NCI-H187 treated with DMSO at 0.1 percent for 48 hours (cell line): ENCODE data around the gene NHLRC3.
A peak's percentile ranks its signal among the peaks of the same experiment; 100 is the strongest.
"Not testable (repeated sequence)": the region's sequence is repeated elsewhere in the genome, so short reads cannot be mapped to it uniquely, and the experiment has no call there.

Experiments
- DNase-seq: peaks from one replicate; lab custom pipeline; 2025; lab: John Stamatoyannopoulos, UW

Gene NHLRC3

DNA sequence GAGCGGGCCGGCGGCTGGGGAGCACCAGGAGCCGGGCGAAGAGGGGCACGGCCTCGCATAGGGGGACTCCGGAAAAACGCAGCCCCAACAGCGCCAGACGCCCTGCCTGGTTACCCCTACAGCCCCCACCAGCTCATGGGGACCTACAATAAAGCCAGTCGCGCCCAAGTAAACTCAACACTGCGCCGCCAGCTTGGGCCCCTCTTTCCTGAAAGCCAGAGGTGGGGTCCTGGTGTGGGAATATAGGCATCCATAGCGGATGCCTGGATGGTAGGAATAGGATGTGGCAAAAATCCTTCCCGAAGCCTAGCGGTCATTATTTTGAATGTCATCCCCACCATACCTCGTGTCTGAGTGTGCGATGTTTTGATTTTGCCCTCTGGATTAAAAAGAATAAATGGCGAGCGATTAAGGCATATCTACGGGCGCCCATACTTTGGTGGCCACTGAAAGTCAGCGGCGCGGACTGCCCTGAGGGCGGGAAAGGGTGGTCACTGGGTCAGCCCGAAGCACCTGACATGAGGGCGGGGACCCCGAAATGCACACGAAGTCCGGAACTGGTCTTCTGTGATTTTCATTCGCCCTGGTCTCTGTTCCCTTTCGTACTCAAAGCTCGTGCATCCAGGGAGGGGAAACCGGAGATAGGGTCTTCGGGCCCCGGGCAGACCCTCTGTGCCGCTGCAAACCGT is at the start of gene NHLRC3, which contains the start of gene PROSER1:
NHLRC3 (plus strand) TSS at position 577 of the 689 bp plus-strand sequence. CDS start 184 bp downstream, outside the sequence.
PROSER1 (minus strand) TSS at position 210 of the 689 bp plus-strand sequence. CDS start 847 bp downstream, outside the sequence.
- peak; percentile 71 for DNase-seq

DNA sequence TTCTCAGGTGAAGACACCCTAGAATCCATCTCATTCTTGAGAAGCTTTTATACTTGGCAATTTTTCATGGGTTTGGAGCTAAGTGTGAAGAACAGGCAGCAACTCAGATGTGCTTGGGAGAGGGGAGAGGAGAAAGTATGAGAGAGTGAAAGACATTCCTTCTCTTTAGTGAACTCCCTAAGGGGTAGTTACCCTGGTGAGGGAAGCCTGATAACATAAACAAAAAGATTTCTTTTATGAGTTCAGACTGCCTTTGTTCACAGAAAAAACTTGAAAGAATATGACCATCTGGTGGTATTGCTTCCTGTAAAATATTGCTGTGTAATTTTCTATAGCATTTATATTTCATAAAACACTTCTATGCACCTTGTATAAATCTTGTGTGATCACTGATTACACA is 47.6 kb upstream of the NHLRC3 start, which contains the start of gene STOML3:
STOML3 (minus strand) TSS at position 139 of the 400 bp plus-strand sequence; CDS start at position 29, 110 bp downstream.
- DNase-seq = no peak

DNA sequence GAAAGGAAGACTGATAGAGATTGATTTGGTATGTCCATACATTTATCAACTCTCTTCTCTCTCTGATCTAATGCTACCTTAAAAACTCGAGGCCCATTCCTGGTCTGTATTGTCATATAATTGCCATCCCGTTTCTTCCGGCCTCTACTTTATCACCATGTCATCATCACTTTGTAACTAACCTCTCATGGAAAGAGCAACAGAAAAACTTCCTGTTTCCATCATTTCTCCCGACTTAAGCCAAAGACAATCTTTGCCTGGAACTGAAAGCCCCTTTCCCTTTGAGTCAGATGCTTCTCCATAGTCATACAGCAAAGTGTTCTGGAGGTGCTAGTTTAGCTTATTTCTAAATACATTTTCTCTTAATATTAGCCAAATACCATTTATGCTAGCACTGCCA is 44.9 kb upstream of the NHLRC3 start:
- DNase-seq = no peak

DNA sequence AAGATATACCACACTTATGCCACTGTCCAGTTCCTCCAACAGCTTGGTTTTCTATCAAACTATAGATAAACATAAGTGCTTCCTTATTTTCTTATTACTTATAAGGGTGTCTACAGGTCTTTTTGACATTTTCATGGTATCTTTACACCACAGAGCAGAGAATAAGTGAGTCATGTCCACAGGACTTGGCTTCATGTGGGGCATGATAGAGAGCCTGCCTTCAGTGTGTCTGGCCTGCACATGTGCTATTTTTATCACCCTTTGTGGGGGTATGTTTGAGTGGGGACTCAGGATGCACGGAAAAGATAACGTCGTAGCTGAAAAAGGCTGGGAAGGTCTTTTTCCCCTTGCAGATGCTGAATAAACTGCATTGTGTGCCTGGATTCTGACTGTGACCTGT is 39.5 kb upstream of the NHLRC3 start:
- no peak for DNase-seq

DNA sequence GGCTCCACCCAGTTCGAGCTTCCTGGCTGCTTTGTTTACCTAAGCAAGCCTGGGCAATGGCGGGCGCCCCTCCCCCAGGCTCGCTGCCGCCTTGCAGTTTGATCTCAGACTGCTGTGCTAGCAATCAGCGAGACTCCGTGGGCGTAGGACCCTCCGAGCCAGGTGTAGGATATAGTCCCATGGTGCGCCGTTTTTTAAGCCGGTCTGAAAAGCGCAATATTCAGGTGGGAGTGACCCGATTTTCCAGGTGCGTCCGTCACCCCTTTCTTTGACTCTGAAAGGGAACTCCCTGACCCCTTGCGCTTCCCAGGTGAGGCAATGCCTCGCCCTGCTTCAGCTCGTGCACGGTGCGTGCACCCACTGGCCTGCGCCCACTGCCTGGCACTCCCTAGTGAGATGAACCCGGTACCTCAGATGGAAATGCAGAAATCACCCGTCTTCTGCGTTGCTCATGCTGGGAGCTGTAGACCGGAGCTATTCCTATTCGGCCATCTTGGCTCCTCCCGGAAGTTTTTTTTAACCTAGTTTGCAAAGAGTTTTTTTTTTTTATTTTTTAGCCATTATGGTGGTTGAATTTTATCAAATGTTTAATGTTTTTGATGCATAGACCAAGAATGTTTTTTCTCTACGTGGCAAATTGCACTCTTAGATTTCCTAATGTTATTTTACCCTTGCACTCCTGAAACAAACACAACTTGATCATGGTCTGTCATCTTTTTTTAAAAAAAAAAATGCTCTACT is 31.7 kb upstream of the NHLRC3 start:
- not testable (repeated sequence) for DNase-seq

DNA sequence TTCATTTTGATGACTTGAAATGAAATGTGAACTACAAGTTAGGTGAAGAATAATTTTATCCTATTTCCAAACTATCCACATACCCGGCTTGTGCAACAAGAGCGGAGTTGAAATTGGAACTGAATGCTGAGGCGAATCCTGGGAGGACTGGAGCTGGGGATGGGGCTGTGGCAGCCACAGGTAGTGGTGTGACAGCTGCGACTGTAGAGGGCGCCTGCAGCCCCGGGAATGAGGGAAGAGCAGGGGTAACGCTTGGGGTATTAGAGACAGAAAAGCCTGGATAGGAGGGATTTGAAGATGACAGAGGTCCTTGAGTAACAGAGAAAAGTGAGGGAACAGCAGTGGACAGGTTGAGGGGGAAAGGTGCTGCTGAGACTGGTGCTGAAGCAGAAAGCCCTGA is 25.6 kb upstream of the NHLRC3 start:
- DNase-seq = no peak

DNA sequence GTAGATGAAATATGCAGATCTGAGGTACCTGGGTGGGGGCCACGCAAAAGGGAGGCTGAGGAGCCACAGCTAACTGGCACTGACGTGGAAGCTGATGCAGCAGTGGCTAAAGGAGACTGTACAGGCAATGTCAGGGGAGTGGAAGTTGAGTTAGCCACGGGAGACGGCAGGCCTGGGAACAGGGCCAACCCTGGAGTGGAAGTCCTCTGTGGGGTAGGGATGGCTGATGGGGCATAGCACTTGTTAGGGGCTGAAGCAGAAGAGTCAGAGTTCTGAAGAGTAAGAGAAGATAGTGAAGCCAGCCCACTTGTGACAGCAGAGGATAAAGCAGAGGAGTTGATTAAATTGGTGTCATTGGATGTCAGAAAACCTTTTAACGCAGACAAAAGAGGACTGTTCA is 24.8 kb upstream of the NHLRC3 start:
- no peak for DNase-seq

DNA sequence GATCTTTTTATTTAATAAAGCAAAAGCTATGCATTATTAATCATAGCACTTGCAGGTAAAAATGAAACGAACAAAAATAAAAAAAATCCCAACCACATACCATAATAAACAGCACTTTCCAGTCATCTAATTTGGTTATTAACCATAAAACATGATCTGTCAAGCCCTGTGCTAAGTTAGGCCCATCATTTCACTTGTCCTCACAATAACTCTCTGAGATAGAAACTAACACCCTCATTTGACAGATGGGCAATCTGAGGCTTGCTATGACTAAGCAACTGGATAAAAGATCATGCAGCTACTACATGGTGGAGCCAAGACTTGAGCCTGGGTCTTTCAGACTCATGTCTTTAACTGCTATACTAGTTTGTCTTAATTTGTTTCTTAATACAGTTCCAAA is 22.2 kb upstream of the NHLRC3 start:
- no peak for DNase-seq

DNA sequence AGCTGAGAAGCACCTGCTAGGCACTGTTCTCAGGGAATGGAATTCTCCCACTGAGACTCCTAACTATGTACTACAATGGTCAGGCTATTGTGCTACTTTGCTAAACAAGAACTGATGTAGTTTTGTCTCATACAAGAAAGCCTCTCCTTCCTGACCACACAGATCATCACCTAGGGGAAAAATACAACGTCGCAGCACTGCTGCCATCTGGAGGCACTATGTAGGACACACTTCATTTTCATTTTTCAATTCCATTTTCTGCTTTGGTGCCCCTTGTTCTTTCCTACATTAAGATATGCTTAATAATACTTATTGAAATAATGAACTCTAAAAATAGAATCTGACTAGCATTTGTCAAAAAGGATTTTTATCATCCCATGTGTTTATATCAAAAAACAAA is 21.5 kb upstream of the NHLRC3 start:
- no peak for DNase-seq

GRCh38 chr13:39020853-39021462 is 17.3 kb upstream of the NHLRC3 start:
- no peak for DNase-seq

DNA sequence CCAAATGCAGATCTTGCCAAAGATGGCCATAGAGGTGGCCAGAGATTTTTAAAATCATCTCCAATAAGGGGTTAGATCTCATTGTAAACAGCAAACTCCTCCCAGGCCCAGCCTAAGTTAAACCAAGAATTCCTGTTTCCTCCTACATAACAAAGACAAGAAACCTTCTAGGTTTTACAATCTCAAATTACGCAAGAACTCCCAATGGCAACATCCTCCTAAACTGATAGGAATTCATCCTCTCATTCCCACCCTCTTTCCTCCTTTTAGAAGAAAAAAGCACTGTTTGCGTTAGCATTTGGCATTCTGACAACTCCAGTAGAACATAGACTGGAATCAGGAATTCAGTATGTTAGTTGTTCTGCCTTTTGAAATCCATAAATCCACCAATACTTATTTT is 14.9 kb upstream of the NHLRC3 start:
- no peak for DNase-seq

DNA sequence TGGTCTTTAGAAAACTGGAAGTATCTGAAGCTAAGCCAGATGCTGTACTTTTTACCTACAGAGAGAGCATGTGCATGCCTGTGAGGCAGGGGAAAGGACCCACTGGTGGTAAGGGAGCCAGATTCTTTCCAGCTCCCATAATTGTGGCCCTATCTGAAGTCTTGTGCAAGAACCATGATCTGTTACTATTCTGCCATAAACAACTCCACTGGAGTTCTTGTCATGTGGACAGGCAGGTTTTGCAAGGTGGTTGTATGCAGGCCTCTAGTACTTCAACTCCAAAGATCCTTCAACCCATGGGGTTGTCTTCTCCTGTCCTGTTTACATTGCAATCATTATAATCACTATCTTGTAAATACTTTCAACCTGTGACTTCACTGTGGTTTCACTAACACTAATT is 14.5 kb upstream of the NHLRC3 start:
- no peak for DNase-seq

- DNase-seq = no peak
Observed at GRCh38 chr13:39025433-39025839, 12.8 kb upstream of the NHLRC3 start.

GRCh38 chr13:39032150-39032549 is 6.1 kb upstream of the NHLRC3 start:
- DNase-seq = no peak

GRCh38 chr13:39034085-39034484 is 4.2 kb upstream of the NHLRC3 start:
- DNase-seq = no peak

- DNase-seq = no peak
Observed at GRCh38 chr13:39035204-39035603, 3.1 kb upstream of the NHLRC3 start.

DNA sequence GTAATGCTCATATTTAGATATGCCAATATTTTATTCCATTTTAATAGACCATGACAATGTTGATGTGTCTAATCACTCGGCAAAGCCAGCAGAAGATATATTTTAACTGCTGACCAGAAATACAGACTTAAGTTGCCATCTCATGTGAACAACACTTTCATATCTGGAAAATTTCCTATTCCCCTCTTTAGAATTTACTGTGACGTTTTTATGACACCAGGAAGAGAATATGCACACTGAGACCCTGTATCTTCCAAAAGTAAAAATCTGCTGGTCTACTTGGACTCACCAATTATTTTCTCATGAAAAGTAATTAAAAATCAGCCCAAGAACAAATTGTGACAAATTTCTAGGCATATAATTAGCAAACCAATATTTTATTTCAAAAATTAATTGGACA is 2.5 kb upstream of the NHLRC3 start:
- no peak for DNase-seq

- no peak for DNase-seq
Observed at GRCh38 chr13:39036212-39036611, 2.0 kb upstream of the NHLRC3 start.

GRCh38 chr13:39037410-39037879 is 811 bp upstream of the NHLRC3 start:
- DNase-seq = peak; percentile 59

DNA sequence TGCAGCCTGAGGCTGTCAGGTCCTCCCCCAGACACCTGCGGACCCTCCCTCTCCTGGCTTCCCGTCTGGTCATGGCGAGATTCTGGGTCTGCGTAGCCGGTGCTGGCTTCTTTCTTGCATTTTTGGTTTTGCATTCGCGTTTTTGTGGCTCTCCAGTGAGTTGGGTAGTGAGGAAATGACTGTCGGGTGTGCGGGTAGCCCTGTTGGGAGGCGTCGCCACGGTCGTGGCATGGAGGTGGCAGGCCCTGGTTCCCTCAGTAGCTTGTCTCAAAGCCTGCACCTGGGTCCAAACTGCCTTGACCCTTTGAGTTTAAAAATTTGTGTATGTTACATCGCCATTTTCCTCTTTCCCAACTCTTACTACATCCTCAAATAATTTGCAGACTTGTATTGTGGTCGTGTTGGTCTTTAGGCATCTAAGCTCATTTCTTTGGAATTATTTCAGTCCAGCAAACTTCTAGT is 344 bp downstream of the NHLRC3 start:
- no peak for DNase-seq

GRCh38 chr13:39039041-39039440 is 785 bp downstream of the NHLRC3 start:
- no peak for DNase-seq

- no peak for DNase-seq
Observed at GRCh38 chr13:39040206-39040605, 1.9 kb downstream of the NHLRC3 start.

DNA sequence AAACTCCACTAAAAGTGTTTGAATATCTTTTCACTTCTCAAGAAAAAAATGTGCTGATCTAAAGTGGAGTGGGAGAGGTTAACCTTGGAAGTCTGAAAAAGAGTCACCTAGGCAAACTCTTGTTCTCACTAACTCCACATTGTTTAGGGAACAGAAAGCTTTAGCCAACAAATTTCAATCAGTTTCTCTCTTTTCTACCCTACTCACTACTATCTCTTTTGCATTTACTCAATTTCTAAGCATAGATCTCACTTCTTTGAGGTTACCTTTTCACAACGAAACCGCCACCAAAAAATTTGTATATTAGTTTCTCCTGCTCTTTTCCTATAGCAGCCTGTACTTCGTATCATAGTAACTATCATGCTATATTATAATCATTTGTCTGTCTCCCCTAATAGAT is 6.3 kb downstream of the NHLRC3 start:
- no peak for DNase-seq
